Kidney (tissue), 14 donors: ENCODE measurements around the gene COBL. TPM values are rescaled to one million over a fixed set of nuclear protein-coding genes. Genes with fewer than 3 reads are reported as not detected.

ENCODE experiments used
- DNase-seq, 5 donors: peaks; one replicate each; pipeline ENCODE4 v3.0.0-alpha.2; 2013 to 2020
- FAIRE-seq: peaks from 2 replicates; lab custom pipeline; 2012; peaks lifted over from hg19 to GRCh38; lab: Jason Lieb, UNC
- H3K27ac ChIP-seq, 2 donors: one replicate each; pipeline ENCODE4 v1.7.0; 2013; ENCODE audit warnings: low read depth in 2 of 2, low read length in 2 of 2, inconsistent platforms in 1 of 2
- H3K27me3 ChIP-seq: one replicate; pipeline ENCODE4 v1.7.1; 2013; ENCODE audit warnings: low read length, inconsistent platforms; ENCODE audit not compliant: control insufficient read depth, insufficient read depth
- H3K36me3 ChIP-seq, 3 donors: one replicate each; pipeline versions ENCODE4 v1.7.0 to v1.7.1; 2013; ENCODE audit warnings: low read length in 3 of 3, control low read depth in 1 of 3, inconsistent platforms in 1 of 3; ENCODE audit not compliant: insufficient read depth in 3 of 3, control insufficient read depth in 2 of 3
- H3K4me1 ChIP-seq, 3 donors: one replicate each; pipeline versions ENCODE4 v1.7.0 to v1.7.1; 2013; ENCODE audit warnings: low read length in 3 of 3, inconsistent platforms in 1 of 3, low read depth in 1 of 3; ENCODE audit not compliant: control insufficient read depth in 2 of 3, insufficient read depth in 2 of 3
- H3K4me3 ChIP-seq, 3 donors: one replicate each; pipeline versions ENCODE4 v1.7.0 to v1.8.1; 2013; ENCODE audit warnings: low read length in 3 of 3, control low read depth in 1 of 3, inconsistent platforms in 1 of 3
- H3K9ac ChIP-seq, 3 donors: one replicate each; pipeline versions ENCODE4 v1.7.0 to v1.7.1; 2013; ENCODE audit warnings: low read length in 3 of 3, control low read depth in 1 of 3, inconsistent platforms in 1 of 3
- H3K9me3 ChIP-seq, 3 donors: one replicate each; pipeline versions ENCODE4 v1.7.0 to v1.7.1; 2013; ENCODE audit warnings: low read length in 3 of 3, control low read depth in 1 of 3, inconsistent platforms in 1 of 3; ENCODE audit not compliant: control insufficient read depth in 2 of 3, insufficient read depth in 1 of 3
- intact Hi-C: fragments of 100-400 bp; cut with DNase I; formaldehyde crosslinking; loops from one replicate; pipeline ENCODE4 v1.11.1; 2022
- polyA plus RNA-seq: library from polyadenylated mRNA; stranded (reverse); fragments of 350-450 nt; fragmentation: Illumina TruSeq; extraction: RNeasy Lipid Tissue Mini Kit (QIAGEN cat#74804); gene quantifications from one replicate; pipeline ENCODE4 v1.2.3, GENCODE V29; 2014; ENCODE audit warnings: low read depth, low replicate concordance; ENCODE audit not compliant: insufficient read depth
- total RNA-seq: library from RNA; stranded (reverse); fragmentation: NEBNext Ultra II Directional; extraction: Animal tissue kit (Norgen Biotek cat#: 25700); gene quantifications from one replicate; pipeline ENCODE4 v1.2.1, GENCODE V29; 2021
- TF ChIP-seq, protein P1 (sequence below): IDR thresholded peaks from 3 replicates; pipeline ENCODE4 v1.5.1; 2012; ENCODE audit warnings: mild to moderate bottlenecking, moderate library complexity, borderline replicate concordance; ENCODE audit not compliant: insufficient read depth; ENCODE audit errors: extremely low read depth
- donor health status: control.
- donor health status: control.
- donor health status: control.
- donor health status: control.
- donor health status: control.
- donor health status: DM: yes; HTN: yes; CAD: no.
- donor health status: Normal renal cell carcinoma (clear cell type).

COBL gene
- total and polyA plus RNA-seq, 2 donors from 2014 or later = 9.8 to 42.7 TPM

DNA sequence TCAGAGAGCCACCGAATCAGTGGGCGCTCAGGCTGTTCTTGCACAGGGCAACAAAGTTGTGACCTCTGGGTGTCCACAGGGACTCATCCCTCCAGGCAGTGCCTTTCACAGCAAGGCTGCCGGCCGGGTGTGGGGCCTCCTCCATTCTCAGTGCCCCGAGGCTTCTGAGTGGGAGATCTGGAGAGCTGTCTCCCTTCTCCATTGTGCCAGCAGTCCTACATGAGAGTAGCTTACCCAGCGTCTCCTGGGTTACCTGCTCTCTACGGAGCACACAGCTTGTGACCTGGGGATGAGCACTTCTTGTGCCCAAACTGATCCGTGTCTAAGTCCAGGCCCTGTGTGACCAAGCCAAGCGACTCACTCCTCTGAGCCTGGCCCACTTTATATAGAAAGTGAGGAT is 293.1 kb downstream of the COBL start:
- H3K4me3 ChIP-seq = no peak overlapping the region
- H3K9me3 ChIP-seq = no peaks in the 10 kb centered on the region
- no peak overlapping the region for H3K27ac ChIP-seq
- no peak overlapping the region for H3K9ac ChIP-seq
- H3K36me3 ChIP-seq = peaks cover 0 to 4% (median 2%) of the 10 kb centered on the region in 3 donors
- TF ChIP-seq, protein P1, sequence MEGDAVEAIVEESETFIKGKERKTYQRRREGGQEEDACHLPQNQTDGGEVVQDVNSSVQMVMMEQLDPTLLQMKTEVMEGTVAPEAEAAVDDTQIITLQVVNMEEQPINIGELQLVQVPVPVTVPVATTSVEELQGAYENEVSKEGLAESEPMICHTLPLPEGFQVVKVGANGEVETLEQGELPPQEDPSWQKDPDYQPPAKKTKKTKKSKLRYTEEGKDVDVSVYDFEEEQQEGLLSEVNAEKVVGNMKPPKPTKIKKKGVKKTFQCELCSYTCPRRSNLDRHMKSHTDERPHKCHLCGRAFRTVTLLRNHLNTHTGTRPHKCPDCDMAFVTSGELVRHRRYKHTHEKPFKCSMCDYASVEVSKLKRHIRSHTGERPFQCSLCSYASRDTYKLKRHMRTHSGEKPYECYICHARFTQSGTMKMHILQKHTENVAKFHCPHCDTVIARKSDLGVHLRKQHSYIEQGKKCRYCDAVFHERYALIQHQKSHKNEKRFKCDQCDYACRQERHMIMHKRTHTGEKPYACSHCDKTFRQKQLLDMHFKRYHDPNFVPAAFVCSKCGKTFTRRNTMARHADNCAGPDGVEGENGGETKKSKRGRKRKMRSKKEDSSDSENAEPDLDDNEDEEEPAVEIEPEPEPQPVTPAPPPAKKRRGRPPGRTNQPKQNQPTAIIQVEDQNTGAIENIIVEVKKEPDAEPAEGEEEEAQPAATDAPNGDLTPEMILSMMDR = no peak
- intact Hi-C loops = no loop called here
- DNase-seq (no peak), FAIRE-seq (no peak)
- H3K4me1 ChIP-seq = no peaks in the 10 kb centered on the region
- no peaks in the 10 kb centered on the region for H3K27me3 ChIP-seq

DNA sequence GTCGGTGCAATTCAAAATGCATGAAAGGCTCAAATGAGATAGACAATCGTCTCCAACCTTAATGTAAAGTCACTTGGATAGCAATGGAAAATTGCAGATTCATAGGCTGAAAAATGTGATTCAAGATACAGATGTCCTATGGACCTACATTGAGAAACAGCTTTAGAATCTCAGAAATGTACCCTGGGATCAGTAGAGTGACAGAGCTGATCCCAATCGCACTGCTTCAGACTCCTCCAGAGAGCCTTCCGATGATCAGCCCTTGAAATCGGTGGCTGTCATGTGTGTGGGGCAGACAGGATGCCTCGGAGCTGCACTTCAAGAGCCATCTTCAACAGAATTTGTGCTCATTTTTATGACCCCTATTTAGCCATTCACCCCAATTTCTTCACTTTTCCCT is 293.8 kb downstream of the COBL start:
- TF ChIP-seq, protein P1 = no peak
- no peak for FAIRE-seq
- Histone ChIP-seq H3K4me3 (no peak overlapping the region), H3K9ac (no peak overlapping the region), H3K27me3 (no peaks in the 10 kb centered on the region), H3K36me3 (peaks cover 0 to 2% (median 0%) of the 10 kb centered on the region in 3 donors), H3K27ac (no peak overlapping the region), H3K4me1 (no peaks in the 10 kb centered on the region), H3K9me3 (no peaks in the 10 kb centered on the region)
- intact Hi-C loops = no loop called here
- DNase-seq = no peak

DNA sequence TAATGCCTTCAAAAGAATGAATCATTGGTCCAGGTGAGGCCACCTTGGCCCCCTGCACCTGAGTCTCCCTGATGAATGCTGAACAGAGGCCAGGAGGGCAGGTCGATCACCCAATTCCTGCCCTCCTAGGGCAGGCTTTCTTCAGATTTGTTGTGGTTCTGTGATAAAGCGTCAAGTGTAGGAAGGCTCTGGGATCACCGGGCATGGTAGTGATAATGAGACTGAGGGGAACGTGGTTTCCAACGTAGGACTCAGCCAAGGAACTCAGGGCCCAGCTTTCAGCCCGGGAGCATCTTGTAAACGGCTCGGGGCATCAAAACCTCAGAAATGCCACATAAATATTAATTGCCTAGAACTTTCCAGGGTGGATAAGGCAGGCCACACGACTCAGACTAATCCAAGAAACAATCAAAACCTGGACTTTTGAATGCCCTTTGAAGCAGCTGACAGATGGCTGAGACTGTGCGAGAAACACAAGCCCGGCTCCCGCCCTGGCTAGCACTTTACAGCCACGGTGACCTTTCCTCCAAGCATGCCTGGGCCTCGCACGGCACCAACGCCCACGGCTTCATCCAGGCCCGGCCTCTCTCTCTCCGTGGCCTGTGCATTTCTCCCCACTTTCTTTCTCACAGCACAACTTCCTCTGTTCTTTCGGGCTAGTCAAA is 294.6 kb downstream of the COBL start:
- TF ChIP-seq, protein P1 = no peak
- no peak overlapping the region for H3K4me3 ChIP-seq
- no peak overlapping the region for H3K27ac ChIP-seq
- H3K36me3 ChIP-seq = peaks cover 0 to 1% (median 0%) of the 10 kb centered on the region in 3 donors
- no peaks in the 10 kb centered on the region for H3K9me3 ChIP-seq
- H3K27me3 ChIP-seq = no peaks in the 10 kb centered on the region
- DNase-seq (no peak), FAIRE-seq (no peak)
- H3K9ac ChIP-seq = no peak overlapping the region
- intact Hi-C loops = no loop called here
- H3K4me1 ChIP-seq = no peaks in the 10 kb centered on the region
